ENCODE measurements around the gene STRN4.
"Not testable (repeated sequence)": the region's sequence is repeated elsewhere in the genome, so short reads cannot be mapped to it uniquely, and the experiment has no call there.

STRN4 gene

DNA sequence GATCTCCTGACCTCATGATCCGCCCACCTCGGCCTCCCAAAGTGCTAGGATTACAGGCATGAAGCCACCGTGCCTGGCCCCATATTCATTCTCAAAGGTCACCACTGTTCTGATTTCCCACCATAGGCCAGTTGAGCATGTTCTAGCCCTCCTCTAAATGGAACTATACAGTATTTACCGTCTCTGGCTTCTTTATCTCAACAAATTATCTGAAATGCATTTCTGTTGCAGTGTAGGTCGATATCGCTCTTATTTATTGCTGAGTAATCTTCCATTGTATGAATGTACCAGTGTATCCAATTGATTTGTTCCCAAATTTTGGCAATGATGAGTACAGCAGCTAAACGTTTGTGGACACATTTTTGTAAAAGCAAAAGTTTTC is 26.8 kb upstream of the STRN4 start:
- no peak for DNase-seq

DNA sequence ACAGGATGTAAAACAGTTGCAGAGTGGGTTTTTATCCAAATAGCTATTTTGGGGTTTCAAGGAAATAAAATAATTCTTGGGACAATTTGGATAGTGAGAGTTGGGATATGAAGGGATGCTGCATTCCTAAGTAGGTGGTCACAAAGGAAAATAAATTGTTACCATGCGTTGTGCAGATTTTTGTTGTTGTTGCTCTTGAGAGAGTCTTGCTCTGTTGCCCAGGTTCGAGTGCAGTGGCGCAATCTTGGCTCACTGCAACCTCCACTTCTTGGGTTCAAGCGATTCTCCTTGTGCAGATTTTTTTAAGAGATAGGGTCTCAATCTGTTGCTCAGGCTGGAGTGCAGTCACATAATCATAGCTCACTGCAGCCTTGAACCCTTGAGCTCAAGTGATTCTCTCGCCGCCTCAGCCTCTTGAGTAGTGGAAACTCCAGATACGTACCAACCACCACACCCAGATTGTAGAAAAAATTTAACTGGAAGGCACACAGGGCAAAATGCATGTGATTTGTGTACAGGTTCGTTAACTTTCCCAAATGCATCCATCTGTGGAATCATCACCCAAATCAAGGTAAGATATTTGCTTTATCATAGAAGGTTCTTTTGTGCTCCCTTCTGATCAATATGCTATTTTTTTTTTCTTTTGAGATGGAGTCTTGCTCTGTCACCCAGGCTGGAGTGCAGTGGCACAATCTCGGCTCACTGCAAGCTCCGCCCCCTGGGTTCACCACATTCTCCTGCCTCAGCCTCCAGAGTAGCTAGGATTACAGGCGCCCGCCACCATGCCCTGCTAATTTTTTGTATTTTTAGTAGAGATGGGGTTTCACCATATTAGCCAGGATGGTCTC is 26.1 kb upstream of the STRN4 start:
- no peak for DNase-seq

DNA sequence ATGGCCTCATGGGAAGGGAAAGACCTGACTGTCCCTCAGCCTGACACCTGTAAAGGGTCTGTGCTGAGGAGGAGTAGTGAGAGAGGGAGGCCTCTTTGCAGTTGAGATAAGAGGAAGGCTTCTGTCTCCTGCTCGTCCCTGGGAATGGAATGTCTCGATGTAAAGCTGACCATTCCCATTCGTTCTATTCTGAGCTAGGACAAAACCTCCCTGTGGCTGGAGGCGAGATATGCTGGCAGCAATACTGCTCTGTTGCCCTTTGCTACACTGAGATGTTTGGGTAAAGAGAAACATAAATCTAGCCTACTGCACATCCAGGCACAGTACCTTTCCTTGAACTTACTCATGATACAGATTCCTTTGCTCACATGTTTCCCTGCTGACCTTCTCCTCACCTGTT is 22.5 kb upstream of the STRN4 start:
- DNase-seq = not testable (repeated sequence)

DNA sequence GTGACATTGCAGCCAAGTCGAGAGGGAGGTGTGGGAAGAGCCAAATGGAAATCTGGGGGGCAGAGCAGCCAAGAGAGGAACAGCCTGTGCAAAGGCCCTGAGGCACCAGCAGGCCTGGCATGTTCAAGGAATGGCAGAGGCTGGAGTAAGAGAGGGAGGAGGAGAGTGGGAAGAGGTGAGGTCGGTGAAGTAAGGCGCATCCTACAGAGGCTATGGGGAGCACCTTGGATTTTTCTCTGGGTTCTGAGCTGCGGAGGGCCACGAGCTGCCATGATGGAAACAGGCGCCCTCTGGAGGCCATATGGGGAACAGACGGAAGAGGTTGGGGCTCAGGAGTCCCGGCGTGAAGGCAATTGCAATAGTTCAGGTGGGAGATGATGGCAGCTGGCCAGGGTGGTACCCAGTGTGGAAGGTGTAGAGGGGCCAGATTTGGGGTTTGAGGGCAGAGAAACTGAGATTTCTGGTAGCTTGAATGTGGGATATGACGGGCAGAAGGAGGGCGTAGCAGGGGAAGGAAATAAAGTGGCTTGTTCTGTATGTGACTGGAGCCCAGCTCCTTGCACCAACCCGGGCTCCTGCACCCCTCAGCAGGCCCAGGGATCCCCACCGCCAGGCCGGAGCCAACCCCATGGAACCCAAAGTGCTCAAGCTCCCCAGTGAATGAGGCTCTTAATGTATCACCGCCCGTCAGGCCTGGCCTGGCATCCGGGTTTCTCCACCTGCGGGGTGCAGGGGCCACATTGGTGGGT is 20.5 kb upstream of the STRN4 start:
- DNase-seq = no peak

DNA sequence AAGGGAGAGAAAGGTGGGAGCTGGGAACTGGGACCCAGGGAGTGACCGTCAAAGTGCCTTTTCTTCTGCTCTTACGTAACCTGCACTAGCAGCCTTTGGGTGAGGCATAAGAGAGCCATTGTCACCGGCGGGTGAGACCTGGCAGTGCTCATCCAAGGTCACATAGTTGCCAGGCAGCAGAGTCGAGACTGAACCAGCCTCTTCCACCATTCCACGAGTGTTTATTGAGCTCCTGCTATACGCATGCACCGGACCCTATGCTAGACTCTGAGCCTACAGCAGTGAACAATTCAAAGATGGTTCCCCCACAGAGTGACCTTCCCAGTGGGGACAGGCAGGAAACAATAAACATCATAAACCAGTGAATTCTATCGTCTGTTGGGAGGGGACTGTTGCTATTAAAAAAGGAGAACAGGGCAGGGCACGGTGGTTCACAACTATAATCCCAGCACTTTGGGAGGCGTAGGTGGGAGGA is 18.6 kb upstream of the STRN4 start:
- DNase-seq = no peak

DNA sequence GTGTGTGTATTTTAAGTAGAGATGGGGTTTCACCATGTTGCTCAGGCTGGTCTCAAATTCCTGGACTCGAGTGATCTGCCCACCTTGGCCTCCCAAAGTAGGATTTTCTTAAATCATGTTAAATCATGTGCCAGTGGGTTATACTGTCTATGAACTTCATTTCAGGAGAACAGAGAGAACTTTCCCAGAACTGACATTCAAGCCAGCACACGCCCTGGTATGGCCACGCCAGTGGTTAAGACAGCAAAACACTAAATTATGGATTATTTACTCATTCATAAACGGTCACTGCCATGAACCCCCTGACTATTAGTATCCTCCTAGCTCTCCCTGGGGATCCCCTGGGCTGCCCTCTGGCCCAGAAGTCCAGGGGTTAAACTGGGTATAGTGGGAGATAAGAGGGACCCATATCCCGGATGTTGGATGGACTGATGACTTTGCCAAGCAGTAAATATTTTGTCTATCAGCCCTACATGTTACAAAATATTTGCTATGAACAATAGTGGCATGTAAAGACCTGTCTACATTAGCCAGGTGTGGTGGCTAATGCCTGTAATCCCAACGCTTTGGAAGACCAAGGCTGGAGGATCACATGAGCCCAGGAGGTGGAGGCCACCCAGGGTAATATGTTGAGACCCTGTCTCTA is 16.1 kb upstream of the STRN4 start:
- no peak for DNase-seq

DNA sequence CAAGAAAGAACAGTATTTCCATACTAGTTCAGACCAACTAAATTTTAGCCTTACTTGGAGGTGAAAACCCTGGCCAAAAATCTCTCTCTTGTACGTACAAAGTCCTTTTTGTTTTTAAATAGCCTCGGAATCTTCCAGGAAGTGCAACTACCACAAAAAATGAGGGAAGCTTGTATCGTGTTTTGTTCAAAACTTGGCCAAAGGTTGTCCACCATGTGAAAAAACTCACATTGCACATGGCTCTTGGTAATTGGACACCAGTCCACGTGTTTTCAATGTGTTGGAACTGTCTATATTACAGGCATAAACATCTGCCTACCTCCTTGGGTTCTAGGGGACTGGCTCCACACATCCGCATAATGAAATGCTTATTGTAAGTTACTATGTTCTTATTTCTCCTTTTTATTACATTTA is 15.2 kb upstream of the STRN4 start:
- no peak for DNase-seq

DNA sequence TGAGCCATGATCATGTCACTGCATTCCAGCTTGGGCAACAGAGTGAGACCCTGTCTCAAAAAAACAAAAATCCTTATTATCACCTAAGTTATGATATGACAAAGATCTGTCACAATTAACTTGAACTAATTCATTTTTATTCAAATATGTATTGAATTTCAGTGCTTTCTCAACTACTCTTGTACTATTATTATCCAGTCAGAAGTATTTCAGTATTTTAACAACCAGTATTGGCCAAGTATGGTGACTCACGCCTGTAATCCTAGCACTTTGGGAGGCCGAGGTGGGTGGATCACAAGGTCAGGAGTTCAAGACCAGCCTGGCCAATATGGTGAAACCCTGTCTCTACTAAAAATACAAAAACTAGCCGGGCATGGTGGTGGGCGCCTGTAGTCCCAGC is 14.6 kb upstream of the STRN4 start:
- not testable (repeated sequence) for DNase-seq

DNA sequence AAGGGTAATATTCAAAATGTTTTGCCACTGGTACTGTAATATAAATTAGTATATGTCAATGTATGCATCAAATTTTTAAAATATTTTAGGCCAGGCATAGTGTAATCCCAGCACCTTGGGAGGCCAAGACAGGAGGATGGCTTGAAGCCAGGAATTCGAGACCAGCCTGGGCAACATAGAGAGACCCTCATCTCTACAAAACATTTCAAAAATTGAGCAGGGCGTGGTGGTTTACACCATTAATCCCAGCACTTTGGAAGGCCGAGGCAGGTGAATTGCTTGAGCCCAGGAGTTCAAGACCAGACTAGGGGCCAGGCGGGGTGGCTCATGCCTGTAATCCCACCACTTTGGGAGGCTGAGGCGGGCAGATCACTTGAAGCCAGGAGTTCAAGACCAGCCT is 14.1 kb upstream of the STRN4 start:
- DNase-seq = no peak

DNA sequence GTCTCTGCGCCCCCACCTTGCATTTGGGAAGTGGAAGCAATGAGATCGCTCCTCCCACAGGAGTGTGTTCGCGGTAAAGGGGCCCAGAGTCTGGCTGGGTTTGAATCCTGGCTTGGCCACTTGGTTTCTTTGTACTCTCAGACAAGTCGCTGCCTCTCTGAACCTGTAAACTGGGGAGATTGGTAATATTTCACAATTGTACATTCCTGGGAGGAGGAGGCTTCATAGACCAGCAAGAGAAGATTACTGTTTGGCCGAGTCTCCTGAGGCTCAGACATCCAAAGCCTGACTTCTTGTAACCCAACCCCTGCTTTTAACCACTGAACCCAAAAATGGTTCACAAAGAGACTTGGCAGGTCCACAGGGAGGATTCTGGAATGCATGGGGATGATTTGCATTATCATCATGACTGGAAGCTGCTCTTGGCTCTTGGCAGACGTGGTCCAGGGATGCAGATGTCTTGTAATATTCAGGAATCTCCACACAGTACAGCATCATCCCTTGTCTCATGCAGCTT is 13.6 kb upstream of the STRN4 start:
- peak; percentile 36 for DNase-seq

DNA sequence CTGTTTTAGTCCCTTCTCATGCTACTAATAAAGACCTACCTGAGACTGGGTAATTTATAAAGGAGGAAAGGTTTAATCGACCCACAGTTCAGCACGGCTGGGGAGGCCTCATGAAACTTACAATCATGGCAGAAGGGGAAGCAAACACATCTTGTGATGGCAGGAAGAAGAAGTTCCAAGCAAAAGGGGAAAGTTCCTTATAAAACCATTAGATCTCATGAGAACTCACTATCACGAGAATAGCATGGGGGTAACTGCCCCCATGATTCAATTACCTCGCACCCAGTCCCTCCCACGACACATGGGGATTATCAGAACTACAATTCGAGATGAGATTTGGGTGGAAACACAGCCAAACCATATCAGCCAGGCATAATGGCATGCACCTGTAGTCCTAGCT is 13.0 kb upstream of the STRN4 start:
- no peak for DNase-seq

DNA sequence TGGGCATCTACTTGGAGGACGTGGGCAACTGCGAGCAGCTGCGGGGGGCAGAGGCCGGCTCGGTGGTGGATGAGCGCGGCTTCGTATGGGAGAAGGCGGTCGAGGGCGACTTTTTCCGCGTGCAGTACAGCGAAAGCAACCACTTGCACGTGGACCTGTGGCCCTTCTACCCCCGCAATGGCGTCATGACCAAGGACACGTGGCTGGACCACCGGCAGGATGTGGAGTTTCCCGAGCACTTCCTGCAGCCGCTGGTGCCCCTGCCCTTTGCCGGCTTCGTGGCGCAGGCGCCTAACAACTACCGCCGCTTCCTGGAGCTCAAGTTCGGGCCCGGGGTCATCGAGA is 10.3 kb upstream of the STRN4 start:
- no peak for DNase-seq

DNA sequence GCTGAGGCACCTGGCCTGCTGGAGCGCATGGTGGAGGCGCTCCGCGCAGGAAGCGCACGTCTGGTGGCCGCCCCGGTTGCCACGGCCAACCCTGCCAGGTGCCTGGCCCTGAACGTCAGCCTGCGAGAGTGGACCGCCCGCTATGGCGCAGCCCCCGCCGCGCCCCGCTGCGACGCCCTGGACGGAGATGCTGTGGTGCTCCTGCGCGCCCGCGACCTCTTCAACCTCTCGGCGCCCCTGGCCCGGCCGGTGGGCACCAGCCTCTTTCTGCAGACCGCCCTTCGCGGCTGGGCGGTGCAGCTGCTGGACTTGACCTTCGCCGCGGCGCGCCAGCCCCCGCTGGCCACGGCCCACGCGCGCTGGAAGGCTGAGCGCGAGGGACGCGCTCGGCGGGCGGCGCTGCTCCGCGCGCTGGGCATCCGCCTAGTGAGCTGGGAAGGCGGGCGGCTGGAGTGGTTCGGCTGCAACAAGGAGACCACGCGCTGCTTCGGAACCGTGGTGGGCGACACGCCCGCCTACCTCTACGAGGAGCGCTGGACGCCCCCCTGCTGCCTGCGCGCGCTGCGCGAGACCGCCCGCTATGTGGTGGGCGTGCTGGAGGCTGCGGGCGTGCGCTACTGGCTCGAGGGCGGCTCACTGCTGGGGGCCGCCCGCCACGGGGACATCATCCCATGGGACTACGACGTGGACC is 9.7 kb upstream of the STRN4 start:
- no peak for DNase-seq

DNA sequence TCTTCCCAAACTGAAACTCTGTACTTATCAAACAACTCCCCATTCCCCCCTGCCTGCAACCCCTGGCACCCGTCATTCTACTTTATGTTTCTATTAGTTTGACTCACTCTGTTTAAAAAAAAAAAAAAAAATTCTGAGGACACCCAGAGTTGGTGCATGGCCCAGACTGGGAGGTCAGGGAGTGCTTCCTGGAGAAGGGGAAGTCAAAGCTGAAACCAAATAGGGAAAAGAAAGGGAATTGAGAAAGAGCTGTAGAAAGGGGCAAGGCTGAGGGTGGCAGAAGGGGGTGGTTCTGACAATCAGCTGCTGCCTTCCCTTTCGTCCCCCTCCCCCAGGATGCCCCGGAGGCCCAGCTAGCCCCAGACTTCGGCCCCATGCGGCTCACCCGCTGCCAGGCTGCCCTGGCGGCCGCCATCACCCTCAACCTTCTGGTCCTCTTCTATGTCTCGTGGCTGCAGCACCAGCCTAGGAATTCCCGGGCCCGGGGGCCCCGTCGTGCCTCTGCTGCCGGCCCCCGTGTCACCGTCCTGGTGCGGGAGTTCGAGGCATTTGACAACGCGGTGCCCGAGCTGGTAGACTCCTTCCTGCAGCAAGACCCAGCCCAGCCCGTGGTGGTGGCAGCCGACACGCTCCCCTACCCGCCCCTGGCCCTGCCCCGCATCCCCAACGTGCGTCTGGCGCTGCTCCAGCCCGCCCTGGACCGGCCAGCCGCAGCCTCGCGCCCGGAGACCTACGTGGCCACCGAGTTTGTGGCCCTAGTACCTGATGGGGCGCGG is 9.0 kb upstream of the STRN4 start:
- DNase-seq = no peak

DNA sequence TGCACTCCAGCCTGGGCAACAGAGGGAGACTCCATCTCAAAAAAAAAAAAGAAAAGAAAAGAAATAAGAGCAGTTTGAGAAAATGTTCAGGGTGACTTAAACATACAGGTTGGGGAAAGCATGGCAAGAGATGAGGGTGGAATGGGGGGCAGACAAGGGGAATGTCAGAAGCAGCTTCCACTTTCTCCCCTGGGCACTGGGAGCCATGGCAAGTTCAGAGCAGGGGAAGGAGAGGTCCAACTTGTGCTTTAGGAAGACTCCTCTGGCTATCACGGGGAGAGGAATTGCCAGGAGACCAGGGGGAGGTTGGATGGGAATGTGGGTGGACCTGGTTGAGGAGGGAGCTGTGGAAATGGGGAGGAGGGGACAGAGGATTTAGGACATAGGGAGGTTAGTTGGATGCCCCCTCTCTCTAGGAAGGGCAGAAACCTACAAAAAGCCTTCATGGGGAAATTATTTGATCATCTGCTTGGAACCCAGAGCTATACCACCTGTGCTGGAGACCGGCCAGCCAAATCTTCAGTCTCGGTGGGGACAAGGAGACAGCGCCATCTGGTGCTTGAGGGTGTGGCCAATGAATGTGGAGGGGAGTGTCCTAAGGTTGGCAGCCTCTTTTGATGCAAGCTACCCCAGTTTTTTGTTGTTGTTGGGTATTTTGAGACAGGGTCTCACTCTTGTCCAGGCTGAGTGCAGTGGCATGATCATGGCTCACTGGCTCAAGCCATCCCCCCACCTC is 7.3 kb upstream of the STRN4 start:
- peak; percentile 14 for DNase-seq

DNA sequence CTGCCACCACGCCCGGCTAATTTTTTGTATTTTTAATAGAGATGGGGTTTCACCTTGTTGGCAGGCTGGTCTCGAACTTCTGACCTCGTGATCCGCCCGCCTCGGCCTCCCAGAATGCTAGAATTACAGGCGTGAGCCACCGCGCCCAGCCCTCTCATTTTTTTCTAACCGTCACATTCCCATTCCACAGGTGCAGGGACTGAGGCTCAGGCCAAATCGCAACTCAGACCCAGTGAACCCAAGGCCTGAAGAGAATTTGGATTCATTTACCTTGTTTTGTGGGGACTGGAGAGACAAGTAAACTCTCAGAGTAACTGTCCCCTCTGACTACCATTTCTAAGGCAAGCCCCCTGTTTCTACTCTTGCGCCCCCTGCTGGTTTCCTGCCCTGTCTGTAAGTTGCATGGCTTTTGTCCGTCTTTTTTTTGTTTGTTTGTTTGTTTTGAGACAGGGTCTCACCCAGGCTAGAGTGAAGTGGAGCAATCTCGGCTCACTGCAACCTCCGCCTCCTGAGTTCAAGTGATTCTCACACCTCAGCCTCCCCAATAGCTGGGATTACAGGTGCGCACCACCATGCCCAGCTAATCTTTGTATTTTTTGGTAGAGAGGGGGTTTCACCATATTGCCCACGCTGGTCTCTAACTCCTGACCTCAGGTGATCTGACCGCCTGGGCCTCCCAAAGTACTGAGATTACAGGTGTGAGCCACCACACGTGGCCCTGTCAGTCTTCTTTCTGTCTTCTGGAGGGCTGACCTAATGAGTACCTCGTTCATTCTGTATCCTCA is 2.3 kb upstream of the STRN4 start:
- DNase-seq = no peak

DNA sequence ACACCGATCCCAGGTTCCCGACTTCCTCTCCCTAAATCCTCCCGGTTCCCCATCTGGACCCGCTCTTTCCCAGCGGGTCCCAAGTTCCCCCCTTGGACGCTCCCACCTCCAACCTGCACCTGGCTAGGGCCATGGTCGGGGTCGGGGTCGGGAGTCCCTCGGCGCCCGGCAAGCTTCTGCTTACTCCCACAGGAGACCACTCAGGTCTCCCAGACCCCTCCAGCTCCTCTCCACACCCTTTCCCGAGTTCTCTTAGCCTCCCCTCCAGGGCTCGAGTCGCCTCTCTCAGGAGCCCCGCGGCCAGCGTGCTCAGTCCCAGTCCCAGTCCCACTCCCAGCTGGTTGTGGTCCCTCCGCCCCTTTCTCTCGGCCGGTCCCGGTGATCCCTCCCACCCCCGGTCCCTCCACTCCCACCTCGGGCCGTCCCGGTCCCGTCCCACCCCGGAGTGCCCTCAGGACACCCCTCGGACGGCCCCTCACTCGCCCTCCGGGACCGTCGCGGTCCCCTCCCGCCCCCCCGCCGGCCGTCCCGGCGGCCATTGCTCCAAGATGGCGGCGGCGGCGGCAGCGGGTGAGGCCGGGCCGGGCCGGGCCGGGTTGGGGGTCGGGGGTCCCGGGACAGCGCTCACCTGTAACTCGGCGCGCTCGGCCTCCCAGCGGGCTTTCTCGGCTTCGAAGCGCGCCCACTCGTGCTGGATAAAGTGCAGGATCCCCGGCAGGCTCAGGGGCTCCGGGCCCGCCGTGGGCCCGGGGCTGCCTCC is 549 bp downstream of the STRN4 start, which contains the start of gene FKRP:
TSS of gene FKRP (plus strand) at position 537 of the 760 bp plus-strand sequence. CDS start 9,394 bp downstream, outside the sequence.
- no peak for DNase-seq

DNA sequence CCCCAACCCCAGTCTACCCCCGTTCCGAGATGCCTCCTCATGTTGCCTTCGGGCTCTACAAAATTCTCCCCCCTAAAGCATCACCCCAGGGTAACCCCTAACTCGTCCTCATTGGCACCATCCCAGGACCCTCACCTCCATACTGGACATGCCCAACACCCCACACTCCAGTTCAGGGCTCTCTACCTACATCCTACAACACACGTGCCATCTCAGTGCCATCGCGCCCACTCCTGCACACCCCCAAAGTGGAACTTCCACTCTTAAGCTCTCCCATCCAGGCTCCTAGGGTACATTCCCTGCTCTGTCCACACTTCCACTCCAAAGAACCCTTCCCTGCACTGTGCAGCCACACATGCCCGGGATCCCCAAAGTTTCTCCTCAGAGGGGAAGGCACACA is 1.2 kb downstream of the STRN4 start:
- DNase-seq = no peak

DNA sequence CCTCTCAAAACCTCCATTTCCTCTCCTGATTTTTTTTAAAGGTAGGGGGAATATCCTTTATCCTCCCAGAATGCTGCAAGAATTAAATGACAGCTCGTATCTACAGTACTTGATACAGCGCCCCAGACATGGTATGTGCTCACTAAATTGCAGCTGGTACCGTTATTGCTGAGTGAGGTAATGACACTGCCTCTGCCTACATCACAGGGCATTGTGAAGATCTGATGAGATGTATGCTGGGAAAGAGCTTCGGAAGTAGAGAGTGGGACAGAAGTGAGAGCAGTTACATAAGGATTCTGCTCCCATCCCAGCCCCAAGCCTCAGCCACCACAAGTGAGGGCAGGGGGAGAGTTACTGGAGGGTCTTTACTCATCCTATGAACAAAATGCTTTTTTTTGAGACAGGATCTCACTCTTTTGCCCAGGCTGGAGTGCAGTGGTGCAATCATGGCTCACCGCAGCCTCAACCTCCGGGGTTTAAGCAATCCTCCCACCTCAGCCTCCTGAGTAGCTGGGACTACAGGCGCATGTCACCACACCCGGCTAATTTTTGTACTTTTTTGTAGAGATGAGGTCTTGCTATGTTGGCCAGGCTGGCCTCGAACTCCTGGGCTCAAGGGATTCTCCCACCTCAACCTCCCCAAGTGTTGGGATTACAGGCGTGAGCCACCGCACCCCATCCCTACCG is 2.1 kb downstream of the STRN4 start:
- DNase-seq = no peak

All from NCI-H446 treated with DMSO at 0.1 percent for 48 hours (cell line).